Suprapubic skin (tissue), 4 donors: Measurements from ENCODE around the gene NRXN3.

Experiments used
- POLR2A ChIP-seq, 2 donors: fragments of 450-650 bp; IDR thresholded peaks; one replicate each; pipeline ENCODE4 v1.6.1; 2017; ENCODE audit warnings: antibody characterized with exemption in 2 of 2, mild to moderate bottlenecking in 2 of 2, moderate library complexity in 2 of 2
- POLR2AphosphoS5 ChIP-seq, 3 donors: sonication (generic); formaldehyde crosslinking; IDR thresholded peaks; one replicate each; pipeline ENCODE4 v1.6.1; 2017; ENCODE audit warnings: antibody characterized with exemption in 3 of 3
- TF ChIP-seq, protein P1 (sequence below), 2 donors: fragments of 200-600 bp in 1 of 2; fragments of 450-650 bp in 1 of 2; sonication (generic) in 1 of 2; IDR thresholded peaks; one replicate each; pipeline ENCODE4 v1.5.1; 2016 to 2019; ENCODE audit warnings: antibody characterized with exemption in 2 of 2, mild to moderate bottlenecking in 1 of 2, moderate library complexity in 1 of 2

DNA sequence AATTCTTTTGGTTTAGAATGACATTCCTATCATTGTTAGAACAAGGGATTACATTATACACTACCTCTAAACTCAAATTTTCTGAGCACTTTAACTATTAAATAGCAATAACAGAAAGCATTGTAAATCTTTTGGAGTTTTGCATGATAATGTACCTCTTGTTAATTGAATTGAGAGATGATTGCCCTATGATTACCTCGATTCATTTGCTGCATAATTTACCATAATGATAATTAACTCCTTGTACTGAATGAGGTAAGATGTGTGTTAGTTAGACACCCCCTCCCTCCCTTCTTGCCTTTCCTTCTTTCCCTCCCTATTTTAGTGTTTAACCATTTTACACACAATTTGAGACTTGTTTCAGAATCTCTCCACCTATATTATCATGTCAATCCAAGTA, 1572.0 kb downstream of the NRXN3 start:
- TF ChIP-seq, protein P1, sequence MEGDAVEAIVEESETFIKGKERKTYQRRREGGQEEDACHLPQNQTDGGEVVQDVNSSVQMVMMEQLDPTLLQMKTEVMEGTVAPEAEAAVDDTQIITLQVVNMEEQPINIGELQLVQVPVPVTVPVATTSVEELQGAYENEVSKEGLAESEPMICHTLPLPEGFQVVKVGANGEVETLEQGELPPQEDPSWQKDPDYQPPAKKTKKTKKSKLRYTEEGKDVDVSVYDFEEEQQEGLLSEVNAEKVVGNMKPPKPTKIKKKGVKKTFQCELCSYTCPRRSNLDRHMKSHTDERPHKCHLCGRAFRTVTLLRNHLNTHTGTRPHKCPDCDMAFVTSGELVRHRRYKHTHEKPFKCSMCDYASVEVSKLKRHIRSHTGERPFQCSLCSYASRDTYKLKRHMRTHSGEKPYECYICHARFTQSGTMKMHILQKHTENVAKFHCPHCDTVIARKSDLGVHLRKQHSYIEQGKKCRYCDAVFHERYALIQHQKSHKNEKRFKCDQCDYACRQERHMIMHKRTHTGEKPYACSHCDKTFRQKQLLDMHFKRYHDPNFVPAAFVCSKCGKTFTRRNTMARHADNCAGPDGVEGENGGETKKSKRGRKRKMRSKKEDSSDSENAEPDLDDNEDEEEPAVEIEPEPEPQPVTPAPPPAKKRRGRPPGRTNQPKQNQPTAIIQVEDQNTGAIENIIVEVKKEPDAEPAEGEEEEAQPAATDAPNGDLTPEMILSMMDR (IDR thresholded peaks at IDR 0.05): no peak
- TF ChIP-seq POLR2A (IDR thresholded peaks at IDR 0.05): no peak
- no peak for TF ChIP-seq POLR2AphosphoS5 (IDR thresholded peaks at IDR 0.05)
